ENCODE measurements around the gene ZCWPW1.

Gene ZCWPW1, protein sequence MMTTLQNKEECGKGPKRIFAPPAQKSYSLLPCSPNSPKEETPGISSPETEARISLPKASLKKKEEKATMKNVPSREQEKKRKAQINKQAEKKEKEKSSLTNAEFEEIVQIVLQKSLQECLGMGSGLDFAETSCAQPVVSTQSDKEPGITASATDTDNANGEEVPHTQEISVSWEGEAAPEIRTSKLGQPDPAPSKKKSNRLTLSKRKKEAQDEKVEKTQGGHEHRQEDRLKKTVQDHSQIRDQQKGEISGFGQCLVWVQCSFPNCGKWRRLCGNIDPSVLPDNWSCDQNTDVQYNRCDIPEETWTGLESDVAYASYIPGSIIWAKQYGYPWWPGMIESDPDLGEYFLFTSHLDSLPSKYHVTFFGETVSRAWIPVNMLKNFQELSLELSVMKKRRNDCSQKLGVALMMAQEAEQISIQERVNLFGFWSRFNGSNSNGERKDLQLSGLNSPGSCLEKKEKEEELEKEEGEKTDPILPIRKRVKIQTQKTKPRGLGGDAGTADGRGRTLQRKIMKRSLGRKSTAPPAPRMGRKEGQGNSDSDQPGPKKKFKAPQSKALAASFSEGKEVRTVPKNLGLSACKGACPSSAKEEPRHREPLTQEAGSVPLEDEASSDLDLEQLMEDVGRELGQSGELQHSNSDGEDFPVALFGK

DNA sequence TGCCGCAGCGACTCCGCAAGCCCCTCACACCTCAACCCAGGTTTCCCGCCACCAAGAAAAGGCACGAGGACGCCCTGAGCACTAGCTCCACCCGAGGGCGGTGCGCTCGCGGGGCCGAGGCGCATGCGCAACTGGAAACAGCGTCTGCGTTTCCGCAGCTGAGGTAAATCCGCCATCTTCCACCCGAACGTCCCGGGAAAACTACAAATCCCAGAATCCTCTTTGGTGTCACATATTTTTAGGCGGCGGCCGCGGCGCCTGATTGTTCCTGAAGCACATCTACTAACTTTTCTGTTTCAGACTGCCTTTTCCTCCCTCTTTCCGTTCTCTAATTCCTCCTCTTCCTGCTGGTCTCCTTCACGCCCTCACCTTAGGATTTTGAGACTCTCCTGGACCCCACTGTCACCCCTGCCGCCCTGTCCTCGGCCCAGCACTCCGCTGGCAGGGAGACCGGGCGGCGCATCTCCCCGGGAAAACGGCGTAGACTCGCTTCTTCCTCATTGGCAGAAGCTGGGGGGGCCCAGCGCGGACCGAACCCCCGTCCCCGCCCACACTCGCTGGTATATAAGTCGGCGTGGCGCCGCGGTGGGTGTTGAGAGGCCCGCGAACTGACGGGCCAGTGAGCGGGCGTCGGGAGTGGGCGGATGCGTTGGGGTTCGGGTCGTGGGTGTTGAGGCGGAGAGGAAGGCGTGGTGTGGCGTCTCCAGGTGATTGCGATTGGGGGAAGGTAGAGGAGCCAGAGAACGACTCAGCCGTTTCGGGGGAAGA lies at the start of gene ZCWPW1:
Gene ZCWPW1, minus strand, starts transcription at position 505 of the 768 bp plus-strand sequence. CDS start 8,054 bp downstream, outside the sequence.
- DNase-seq, result peak; percentile 86

DNA sequence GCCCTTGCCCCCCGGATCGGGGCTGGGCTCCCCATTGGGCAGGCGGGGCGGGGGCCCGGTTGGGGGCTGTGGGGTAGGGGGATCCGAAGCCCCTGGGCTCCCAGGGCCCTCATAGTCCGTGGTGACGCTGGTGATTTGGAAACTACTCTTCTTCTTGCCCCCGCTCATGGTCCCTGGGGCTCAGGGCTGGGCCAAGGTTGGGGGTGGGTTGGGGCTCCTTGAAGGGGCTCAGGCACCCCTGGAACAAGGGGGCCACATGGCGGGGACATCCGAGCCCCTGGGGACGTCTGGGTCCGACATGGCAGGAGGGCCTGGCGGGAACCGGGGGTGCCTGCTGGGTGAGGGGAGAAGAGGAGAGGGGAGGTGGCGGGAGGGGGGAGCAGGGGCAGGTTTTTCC lies 49.4 kb upstream of the ZCWPW1 start:
- DNase-seq, result no peak

DNA sequence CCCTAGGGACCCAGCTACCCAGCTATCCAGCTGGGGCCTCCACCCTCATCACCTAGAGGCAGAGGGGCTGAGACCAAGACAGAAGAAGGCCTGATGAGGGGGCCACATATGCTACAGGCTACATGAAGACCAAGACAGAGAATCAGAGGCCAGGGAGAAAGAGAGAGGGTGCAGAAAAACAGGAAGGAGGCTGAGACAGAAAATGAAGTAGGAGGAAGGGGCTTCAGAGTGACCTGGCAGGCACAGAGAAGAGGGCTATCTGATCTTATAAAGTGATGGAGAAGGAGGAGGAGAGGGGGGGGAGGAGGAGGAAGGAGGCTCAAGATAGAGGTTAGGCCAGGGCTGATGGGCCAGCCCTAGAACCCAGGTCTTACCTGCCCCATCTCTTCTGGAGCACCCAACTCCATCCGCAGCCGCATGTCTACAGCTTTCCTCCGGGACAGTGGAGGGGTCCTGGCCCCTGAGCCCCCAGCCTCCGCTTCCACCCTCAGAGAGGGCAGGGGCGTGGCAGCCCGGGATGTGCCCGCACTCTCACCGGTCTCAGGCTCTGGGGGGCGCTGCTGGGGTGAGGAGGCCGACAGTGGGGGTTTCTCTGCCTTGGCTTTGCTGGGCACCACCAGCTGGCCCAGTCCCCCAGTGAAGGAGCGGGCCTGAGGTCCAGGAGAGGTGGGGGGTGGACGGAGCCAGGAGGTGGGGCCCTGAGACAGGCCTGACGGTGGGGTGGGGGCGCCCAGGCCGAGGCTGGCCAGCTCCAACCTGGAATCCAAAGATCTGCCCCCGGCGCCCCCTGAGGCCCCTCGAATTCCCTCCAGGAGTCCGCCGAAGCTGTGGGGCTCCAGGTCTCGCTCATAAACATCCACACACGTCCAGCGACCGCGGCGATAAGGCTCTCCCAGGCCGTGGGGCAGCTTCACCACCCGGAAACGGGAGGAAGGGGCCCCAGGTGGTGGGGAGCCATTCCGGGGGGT lies 48.7 kb upstream of the ZCWPW1 start:
- no peak for DNase-seq

DNA sequence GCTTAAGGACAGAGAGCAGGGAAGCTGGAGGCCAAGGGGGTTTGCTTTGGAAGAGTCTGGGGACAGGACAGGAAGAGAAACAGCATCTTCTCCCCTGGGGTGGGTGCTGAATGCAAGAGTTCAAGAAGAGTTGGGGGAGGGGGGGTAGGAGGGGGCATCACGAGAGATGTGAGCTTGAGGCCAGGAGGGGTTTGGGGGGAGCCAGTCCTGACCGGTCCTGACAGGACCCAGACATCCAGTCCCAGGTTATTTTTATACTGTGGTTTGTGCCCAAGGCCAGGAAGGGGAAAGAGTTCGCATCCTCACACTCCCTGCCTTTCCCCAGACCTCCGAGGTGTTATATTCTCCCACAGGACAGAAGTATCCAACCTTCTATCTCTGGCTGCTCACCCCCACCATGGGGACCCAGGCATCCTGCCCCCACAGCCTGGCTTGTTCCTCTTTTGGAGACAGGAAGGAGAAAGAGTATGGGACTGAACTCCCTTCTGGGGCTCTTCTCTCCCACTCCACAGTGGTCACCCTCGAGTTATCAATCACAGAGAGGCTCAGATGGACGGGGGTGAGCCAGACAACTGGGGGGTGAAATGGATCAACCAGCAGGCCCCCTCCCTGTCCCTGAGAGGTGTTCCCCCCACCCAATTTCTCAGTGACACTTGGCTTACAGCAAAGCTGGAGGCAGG lies 47.7 kb upstream of the ZCWPW1 start:
- no peak for DNase-seq

DNA sequence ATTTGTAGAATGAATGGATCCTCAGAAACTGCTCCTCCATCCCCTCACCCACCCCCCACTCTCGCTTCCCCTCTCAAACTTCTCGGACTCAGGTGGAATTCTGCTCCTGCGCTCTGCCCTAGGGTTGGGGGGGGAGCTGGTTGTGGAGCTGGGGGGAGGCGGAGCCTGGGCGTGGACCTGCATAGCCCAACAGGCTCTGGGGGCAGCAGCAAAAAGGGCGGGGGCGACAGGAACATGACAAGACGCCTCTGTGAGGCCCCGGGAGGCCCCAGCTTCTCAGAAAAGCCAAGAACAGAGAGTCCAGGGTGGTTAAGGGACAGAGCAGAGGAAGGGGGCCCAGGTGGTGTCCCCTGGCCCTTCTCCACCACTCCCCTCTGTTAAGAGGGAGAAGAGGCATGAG lies 47.0 kb upstream of the ZCWPW1 start:
- DNase-seq, result no peak

DNA sequence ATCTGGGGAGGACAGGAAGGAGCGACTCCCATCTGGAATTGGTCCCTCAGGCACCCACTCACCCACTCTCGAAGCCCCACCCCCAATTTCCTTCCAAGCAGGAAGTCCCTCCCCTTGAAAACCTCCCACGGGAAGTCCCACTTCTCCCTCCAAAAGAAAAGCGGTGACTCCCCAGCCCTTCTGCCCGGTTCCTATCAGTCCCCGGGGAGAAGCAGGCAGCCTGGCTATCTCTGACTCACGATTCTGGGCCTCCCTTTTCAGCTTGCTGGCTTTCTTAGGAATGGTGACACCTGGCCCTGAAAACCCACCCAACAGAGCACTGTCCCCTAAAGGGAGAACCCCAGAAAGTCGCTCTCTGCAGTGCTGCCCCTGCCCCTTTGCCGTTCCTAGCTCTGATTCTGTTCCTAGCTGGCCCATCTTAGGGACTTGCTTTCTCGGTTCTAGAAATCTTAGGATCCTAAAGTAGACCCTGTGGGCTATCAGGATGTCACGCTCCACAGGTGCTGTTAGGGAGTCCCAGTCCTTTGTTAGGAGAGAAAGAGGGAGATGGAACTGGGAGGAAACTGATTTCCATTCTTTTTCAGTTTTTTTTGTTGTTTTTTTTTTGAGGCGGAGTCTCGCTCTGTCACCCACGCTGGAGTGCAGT lies 44.5 kb upstream of the ZCWPW1 start:
- DNase-seq, result no peak

DNA sequence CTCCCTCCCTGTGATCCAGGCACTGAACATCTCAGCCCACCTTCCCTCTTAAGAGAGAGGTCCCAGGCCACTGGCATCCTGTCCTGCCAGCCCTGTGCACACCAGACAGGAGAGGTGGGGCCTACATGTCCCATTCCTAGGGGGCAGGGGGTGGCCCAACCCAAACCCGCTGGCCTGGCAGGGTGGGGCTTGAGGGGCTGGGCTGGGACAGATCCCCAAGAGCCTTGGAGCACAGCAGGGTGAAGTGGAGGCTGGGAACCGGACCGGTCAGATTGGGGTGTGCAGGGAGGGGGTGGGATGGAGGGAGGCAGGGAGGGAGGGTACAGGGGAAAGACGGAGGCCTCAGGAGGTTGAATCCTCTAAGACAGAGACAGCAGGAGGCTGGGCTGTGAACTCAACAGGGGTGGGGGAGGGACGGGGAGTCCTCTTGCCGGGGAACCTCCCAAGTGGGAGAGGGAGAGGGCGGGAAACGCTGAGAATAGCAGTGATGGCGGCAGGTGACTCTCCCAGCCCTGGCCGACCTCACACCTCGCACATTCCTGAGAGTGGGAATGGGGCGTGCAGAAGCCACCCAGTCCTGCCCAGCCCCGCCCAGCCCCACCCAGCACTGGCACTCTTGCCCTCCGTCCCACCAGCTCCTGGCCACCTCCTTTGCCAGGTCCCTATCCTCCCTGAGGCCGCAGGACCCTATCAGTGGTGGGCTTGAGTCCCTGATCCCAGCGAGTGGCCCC lies 43.8 kb upstream of the ZCWPW1 start:
- DNase-seq, result no peak

DNA sequence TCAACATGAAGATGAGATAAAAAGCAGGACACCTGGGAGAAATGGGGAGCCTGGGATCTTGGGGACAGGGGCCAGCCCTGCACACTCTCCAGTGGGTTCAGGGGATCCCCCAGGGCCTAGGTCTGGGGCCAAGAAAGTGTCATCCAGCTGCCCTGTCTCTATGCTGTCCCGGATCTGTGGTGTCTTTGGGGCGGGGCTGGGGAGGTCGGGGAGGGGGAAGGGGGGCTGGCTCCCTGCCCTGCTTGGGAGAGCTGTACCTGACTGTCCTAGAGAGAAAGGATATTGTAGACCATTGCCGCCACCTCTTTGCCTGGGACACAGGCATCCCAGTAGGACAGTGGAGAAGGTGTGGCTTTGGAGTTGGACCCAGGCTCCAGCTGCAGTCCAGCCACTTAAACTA lies 42.5 kb upstream of the ZCWPW1 start:
- no peak for DNase-seq

DNA sequence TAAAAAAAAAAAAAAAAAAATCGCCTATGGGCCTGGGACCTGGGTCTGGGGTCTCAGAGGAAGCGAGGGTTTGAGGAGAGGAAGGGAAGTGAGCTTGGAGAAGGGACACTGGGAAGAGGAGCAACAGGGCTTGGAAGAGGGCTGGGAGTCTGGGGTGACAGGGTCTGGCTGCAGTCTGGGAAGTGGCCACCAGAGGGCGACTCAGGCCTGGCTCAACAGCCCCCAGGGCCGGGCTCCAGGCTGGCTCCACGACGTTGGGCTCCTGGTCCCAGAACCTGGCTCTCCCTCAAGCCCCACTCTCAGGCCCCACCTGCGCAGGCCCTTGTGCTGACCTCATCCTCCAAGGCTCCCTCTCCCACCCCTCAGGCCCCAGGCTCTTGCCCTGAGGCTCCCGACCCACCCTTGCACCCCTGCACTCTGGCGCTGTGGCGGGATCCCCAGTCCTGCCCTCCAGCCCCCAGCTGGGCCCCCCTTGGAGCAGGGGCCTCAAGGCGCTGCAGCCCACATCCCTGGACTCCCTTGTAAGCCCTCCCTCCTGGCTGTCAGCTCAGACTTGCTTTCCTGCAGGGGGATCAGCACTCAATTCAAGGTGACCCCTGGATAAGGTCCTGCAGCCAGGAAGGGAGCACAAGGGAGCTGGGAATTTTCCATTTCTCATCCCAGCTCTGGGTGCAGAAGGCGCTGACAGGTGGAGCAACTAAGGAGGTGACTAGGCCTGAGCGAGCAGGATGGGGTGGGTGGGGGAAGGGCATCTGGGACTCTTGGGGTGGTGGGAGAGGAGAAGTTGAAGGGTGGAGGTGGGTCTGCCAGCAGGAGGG lies 40.9 kb upstream of the ZCWPW1 start:
- no peak for DNase-seq

DNA sequence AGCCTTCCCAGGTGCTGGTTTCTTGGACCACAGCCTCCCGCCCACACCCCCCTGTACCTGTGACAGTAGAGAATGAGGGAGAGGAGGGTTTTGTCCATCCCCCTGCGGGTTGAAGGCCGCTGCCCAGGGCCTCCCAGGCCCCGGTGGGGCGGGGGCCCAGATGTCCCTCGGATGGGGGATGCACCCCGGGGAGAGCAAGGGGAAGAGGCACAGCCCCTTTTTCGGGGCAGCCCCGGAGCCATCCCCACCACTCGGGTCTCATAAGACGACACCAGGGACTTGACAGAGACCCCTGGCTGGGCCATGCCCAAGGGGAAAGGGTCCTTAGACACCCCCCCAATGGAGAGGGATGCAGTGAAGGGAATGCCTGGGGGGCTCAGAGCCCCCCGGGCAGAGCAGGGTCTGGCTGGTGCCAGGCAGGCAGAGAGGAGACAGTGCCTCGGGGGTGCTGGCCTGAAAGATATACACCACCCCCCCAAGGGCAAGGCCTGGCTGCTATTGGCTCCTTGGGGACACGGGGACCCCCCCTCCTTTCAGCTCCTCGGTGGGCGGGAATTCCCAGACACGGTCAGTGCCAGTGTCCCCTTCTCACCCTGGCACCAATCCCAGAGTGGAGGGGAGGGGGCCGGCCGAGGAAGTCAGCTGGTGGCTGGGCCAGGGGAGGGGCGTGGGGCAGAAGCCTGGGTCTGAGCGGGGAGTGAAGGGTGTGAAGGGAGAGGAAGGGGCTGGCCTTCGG lies 39.3 kb upstream of the ZCWPW1 start:
- DNase-seq, result no peak

DNA sequence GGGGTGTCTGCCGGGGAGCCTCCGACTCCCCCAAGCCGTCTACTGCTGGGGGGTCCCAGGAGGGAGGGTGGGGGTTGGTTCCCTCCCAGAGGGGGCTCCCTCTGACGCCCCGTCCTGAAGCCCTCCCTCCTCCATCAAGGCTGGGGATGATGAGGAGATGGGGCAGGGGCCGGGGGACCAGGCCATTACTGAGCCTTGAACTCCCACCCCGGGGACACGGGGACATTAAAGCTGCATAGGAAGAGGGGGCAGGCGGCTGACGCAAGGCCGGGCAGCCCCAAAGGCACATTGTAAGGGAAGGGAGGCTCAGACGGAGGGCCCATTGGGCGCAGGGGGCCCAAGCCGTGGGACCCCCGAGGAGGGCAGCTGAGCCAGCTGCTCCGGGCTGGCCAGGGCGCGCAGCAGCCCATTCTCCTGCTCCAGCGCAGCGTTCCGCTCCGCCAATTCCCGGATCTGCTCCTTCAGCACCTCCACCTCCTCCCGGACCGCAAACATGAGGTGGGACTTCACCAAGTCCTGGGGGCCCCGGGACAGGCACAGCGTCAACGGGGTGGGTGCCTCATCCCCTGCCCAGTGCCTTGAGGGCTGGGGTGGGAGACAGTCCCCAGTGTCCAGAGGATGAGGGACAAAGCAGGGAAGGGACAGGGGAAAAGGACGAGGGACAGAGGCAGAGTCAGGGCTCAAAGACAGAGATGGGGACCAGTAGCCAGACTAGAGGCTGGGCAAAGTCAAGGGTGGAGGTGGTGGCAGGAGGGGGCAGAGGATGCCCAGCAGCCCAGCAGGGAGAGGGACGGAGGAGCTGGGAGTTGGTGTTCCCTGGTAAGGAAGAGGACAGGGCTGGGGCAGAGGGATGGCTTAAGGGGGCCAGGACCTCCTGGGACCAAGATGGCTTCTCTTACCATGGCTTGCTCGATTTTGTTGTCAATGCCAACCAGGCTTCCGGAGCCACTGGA lies 38.4 kb upstream of the ZCWPW1 start:
- no peak for DNase-seq

DNA sequence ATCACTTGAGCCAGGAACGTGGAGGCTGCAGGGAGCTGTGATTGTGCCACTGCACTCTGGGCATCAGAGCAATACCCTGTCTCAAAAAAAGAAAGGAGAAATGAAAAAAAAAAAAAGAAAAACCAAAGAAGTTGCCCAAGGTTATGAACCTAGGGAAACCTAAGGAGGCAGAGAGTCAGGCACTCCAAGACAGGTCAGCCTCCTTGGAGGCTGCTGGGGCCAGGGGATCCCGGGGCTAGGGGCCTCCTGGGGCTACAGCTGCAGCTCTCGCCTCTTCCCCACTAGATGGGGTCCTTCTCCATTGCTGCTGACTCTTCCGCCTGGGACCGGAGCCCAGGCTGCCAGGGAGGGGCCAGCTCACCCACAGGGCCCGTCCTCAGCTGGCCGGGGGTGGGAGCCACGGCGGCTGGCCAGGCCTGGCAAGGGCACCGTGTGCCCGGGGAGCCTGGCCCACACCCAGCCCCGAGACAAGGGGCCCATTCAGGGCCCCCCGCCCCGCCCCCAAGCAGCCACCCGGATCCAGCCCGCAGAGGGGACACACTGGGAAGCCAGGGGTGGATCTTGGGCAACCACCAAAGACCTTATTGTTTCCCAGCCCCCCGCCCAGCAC lies 37.3 kb upstream of the ZCWPW1 start:
- DNase-seq, result no peak

DNA sequence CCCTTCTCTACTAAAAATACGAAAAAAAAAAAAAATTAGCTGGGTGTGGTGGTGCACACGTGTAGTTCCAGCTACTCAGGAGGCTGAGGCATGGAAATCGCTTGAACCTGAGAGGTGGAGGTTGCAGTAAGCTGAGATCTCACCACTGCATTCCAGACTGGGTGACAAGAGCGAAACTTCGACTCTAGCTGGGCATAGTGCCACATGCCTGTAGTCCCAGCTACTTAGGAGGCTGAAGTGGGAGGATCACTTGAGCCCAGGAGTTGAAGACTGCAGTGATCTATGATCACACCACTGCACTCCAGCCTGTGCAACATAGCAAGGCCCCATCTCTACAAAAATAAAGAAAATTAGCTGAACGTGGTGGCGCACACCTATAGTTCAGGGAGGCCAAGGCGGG lies 36.8 kb upstream of the ZCWPW1 start:
- DNase-seq, result no peak

DNA sequence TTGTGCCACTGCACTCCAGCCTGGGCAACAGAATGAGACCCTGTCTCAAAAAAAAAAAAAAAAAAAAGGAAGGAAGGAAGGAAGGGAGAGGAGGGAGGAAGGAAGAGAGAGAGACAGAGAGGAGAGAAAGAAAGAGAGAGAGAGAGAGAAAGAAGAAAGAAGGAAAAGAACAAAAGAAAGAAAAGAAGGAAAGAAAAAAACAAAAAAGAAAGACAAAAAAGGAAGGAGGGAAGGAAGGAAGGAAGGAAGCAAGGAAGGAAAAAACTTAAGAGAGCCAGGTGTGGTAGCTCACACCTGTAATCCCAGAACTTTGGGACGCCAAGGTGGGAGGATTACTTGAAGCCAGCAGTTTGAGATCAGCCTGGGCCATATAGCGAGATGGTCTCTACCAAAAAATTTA lies 36.3 kb upstream of the ZCWPW1 start:
- DNase-seq, result no peak

DNA sequence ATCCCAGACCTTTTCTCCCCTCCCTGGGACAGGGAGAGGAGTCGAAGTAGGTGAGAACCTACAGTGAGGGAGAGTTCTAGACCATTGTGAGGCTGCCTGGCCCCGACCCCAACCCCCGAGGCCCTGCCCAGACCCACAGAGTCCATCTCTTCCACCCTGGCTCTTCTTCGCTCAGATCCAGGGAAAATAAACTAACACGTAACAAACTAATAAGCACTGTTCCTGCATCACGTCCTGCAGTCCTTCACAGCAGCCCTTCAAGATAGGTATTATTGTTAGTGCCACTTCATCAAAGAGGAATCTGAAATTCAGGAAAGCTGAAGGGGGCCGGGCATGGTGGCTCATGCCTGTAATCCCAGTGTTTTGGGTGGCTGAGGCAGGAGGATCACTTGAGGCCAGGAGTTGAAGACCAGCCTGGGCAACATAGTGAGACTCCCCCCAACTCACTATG lies 35.7 kb upstream of the ZCWPW1 start, which contains the start of gene SPACDR:
Gene SPACDR, minus strand, starts transcription at position 51 of the 451 bp plus-strand sequence. CDS start 235 bp downstream, outside the sequence.
- no peak for DNase-seq

DNA sequence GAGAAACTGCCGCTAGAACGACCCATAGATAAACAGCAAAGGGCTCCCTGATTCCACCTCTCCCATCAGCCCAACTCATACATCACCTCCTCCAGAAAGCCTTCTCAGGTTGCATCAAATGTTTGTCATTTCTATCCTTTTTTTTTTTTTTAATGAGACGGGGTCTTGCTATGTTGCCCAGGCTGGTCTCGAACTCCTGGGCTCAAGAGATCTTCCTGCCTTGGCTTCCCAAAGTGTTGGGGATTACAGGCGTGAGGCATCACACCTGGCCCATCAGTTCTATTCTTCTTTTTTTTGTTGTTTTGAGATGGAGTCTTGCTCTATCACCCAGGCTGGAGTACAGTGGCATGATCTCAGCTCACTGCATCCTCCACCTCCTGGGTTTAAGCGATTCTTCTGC lies 28.5 kb upstream of the ZCWPW1 start:
- no peak for DNase-seq

DNA sequence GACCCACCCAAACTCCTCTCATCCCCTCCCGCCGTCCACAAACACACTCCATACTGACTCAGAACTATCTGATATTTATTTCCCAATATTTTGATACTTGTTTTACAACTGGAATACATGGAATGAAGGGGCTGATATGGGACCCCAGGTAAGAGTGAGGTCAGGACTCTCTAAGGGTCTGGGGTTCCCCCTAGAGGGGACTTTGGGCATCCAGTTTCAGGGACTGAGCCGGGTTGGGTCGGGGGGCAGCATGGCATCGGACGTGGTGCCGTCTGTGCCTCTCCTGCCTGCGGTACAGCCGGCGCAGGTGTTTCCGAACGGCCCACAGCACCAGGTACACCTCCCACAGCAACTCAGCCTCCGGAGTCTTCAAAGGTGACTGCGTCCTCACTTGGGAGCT lies 28.1 kb upstream of the ZCWPW1 start:
- DNase-seq, result no peak

Measured in NCI-H1048 (cell line).